Ascending aorta (tissue), 2 donors: ENCODE results near the gene FAM180A. TPM values are rescaled to one million over a fixed set of nuclear protein-coding genes. Genes with fewer than 3 reads are reported as not detected.

ENCODE experiments used
- DNase-seq, 2 donors: peaks; one replicate each; pipeline ENCODE4 v3.0.0-alpha.2; 2019; ENCODE audit warnings: low spot score in 2 of 2
- H3K27ac ChIP-seq, 2 donors: fragments of 200-600 bp; sonication (generic); one replicate each; pipeline ENCODE4 v1.5.1; 2016 to 2017; ENCODE audit warnings: mild to moderate bottlenecking in 1 of 2
- H3K27me3 ChIP-seq: fragments of 200-600 bp; sonication (generic); one replicate; pipeline ENCODE4 v1.5.1; 2017
- H3K36me3 ChIP-seq, 2 donors: fragments of 200-600 bp; sonication (generic); one replicate each; pipeline ENCODE4 v1.5.1; 2016
- H3K4me1 ChIP-seq, 2 donors: fragments of 200-600 bp; sonication (generic); one replicate each; pipeline ENCODE4 v1.5.1; 2016 to 2017; ENCODE audit warnings: mild to moderate bottlenecking in 1 of 2
- H3K4me3 ChIP-seq, 2 donors: fragments of 200-600 bp; sonication (generic); one replicate each; pipeline ENCODE4 v1.5.1; 2016 to 2017; ENCODE audit warnings: mild to moderate bottlenecking in 1 of 2
- H3K9me3 ChIP-seq, 2 donors: fragments of 200-600 bp; sonication (generic); one replicate each; pipeline ENCODE4 v1.5.1; 2016
- intact Hi-C: fragments of 100-400 bp; cut with DNase I; formaldehyde crosslinking; loops from one replicate; pipeline ENCODE4 v1.15.1; 2023
- total RNA-seq: library from RNA; depleted of rRNA; stranded (reverse); fragments of >200 nt; gene quantifications from one replicate; pipeline ENCODE4 v1.1.0, GENCODE V29; 2016
- TF ChIP-seq, protein P1 (sequence below), 3 experiments: fragments of 200-600 bp in 2 of 3; fragments of 450-650 bp in 1 of 3; sonication (generic) in 2 of 3; IDR thresholded peaks; one replicate each; pipeline ENCODE4 v1.5.1; 2016 to 2019; ENCODE audit warnings: antibody characterized with exemption in 3 of 3, mild to moderate bottlenecking in 1 of 3, moderate library complexity in 1 of 3

FAM180A gene
- total RNA-seq, 1 donor from 2014 or later = 121 TPM

DNA sequence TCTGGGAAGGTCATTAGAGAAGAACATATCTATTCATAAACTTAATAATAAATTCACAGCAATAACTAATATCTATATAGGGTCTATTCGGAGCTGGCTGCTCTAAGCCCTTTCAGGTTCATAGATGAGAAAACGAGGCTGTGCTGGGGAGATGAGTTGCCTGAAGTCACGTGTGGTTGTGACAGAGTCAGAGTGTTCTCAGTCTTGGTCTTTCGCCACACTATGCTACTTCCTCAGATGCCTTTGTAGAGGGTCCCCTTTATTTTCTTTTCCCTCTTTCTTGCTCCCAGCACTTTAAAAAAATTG is 43.7 kb upstream of the FAM180A start:
- intact Hi-C loops = loop anchor here (10.0 kb wide), 1 partner anchor 78 kb away; no protein-coding TSS in a partner anchor
- H3K9me3 ChIP-seq = no peaks in the 10 kb centered on the region
- H3K36me3 ChIP-seq = no peaks in the 10 kb centered on the region
- no peak overlapping the region for H3K27ac ChIP-seq
- TF ChIP-seq, protein P1, sequence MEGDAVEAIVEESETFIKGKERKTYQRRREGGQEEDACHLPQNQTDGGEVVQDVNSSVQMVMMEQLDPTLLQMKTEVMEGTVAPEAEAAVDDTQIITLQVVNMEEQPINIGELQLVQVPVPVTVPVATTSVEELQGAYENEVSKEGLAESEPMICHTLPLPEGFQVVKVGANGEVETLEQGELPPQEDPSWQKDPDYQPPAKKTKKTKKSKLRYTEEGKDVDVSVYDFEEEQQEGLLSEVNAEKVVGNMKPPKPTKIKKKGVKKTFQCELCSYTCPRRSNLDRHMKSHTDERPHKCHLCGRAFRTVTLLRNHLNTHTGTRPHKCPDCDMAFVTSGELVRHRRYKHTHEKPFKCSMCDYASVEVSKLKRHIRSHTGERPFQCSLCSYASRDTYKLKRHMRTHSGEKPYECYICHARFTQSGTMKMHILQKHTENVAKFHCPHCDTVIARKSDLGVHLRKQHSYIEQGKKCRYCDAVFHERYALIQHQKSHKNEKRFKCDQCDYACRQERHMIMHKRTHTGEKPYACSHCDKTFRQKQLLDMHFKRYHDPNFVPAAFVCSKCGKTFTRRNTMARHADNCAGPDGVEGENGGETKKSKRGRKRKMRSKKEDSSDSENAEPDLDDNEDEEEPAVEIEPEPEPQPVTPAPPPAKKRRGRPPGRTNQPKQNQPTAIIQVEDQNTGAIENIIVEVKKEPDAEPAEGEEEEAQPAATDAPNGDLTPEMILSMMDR (IDR thresholded peaks at IDR 0.05) = no peak
- no peaks in the 10 kb centered on the region for H3K27me3 ChIP-seq
- peaks cover 4 to 20% of the 10 kb centered on the region in 2 donors for H3K4me1 ChIP-seq
- no peak for DNase-seq
- H3K4me3 ChIP-seq = no peak overlapping the region

DNA sequence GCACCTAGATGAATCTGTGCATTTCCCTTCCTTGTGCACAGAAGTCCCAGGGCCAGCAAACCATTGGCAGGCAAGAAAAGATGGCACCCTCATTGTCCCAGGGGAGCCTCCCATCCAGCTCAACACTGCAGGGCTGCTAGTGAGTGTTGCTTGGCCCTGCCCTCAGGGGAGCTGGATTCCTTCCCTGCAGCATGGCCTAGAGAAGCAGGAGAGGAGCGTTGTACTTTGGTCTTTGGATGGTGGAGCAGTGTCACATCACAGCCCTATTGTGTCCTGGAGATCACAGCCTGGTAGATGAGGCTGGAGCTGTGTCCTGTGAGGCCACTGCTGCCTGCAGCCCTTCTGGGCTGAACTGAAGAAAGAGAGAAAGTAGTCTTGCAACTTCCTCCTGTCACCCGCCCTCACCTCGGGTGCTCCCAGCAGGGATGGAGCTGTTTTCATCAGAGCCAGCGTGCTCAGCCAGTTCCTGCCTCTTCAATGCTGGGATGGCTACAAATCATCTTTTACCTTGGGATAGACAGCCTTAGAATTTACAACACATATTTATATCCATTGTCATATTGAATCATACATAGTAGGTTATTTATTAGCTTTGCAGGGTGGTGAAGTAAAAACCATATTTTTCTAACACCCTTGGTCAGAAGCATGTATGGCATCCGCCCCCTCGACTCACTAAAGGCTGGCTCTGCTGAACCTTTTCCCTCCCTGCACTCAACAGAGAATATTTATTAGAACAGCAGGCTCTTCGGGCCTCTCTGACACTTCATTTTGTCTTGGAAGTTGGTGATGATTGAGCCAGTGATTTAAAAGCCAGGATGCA is 43.1 kb upstream of the FAM180A start:
- no peak overlapping the region for H3K4me3 ChIP-seq
- H3K4me1 ChIP-seq = peaks cover 4 to 17% of the 10 kb centered on the region in 2 donors
- no peaks in the 10 kb centered on the region for H3K9me3 ChIP-seq
- H3K36me3 ChIP-seq = no peaks in the 10 kb centered on the region
- TF ChIP-seq, protein P1 (IDR thresholded peaks at IDR 0.05) = no peak
- DNase-seq = peak in 1 of 2 donors; percentile 38
- no peak overlapping the region for H3K27ac ChIP-seq
- intact Hi-C loops = loop anchor here (10.0 kb wide), 1 partner anchor 77 kb away; no protein-coding TSS in a partner anchor
- no peaks in the 10 kb centered on the region for H3K27me3 ChIP-seq

DNA sequence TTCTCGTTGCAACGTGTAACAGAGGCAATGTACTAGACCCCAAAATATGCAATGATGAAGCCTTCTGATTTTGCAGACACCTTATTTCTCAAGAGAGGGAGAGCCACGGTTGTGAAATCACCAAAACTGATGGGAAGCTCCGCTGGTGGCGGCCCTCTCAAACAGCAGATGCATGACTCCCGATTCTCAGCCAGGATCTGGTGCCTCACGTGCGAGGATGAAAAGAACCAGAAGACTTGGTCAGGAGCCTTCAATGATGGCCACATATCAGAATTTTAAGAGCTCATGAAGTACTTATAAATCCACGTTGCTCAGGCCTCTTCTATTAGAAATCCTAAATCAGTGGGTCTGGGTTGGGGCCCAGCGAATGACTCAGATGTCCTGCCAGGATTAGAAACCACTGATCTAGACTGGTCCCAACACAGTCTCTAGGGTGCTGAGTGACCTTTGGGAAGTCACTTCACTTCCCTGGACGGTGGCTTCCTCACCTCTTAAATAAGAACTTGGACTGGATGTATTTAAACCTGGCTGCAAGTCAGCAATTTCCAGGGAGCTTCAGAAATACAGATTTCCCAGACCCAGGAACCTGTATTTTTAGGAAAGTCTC is 41.9 kb upstream of the FAM180A start:
- no peaks in the 10 kb centered on the region for H3K27me3 ChIP-seq
- TF ChIP-seq, protein P1 (IDR thresholded peaks at IDR 0.05) = no peak
- H3K4me3 ChIP-seq = no peak overlapping the region
- H3K4me1 ChIP-seq = peaks cover 4% of the 10 kb centered on the region in 2 donors
- no peak overlapping the region for H3K27ac ChIP-seq
- DNase-seq = no peak
- no peaks in the 10 kb centered on the region for H3K36me3 ChIP-seq
- intact Hi-C loops = loop anchor here (10.0 kb wide), 1 partner anchor 76 kb away; no protein-coding TSS in a partner anchor
- H3K9me3 ChIP-seq = no peaks in the 10 kb centered on the region

DNA sequence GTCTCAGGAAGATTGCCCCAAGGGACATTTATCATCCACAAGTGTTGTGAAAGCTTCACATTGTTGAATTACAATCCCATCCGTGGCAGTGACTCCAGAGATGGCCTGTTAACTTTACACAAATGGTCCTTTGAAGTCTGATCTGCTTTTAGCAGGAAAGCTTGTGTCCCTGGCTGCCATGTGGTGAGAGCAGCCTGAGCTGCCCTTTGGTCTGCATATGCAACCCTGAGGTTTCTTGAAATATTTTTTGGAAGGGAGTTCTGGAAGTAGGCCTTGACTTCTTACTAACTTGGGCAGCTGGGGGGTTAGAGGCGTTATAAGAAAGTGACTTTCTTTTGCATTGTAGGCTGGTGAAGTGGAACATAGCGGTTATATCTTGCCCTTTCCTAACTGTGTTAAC is 41.3 kb upstream of the FAM180A start:
- H3K27me3 ChIP-seq = no peaks in the 10 kb centered on the region
- intact Hi-C loops = loop anchor here (10.0 kb wide), 1 partner anchor 75 kb away; no protein-coding TSS in a partner anchor
- no peak for DNase-seq

DNA sequence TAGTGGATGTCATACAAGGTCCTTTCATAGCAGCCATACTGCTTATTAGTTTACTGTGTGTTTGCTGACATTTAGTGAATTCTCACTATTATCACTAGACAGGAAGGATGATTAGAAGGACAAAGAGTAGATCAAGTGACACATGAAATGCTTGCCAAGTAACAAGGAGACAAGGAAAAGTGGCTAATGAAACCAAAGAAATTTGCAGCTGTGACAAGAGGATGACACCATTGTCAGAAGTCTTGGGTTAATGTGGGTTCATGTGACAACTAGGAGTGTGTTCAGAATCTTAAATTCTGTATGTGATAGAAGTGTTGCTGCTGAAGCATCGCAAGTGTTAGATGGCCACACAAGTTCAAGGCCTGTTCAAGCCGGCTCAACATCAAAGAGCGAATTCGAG is 40.8 kb upstream of the FAM180A start:
- H3K9me3 ChIP-seq = no peaks in the 10 kb centered on the region
- H3K27ac ChIP-seq = no peak overlapping the region
- no peak overlapping the region for H3K4me3 ChIP-seq
- H3K27me3 ChIP-seq = no peaks in the 10 kb centered on the region
- DNase-seq = no peak
- no peaks in the 10 kb centered on the region for H3K36me3 ChIP-seq
- TF ChIP-seq, protein P1 (IDR thresholded peaks at IDR 0.05) = no peak
- H3K4me1 ChIP-seq = no peaks in the 10 kb centered on the region
- intact Hi-C loops = no loop called here

More for the DNA sequence above, 41.3 kb upstream of the FAM180A start:
- H3K4me1 ChIP-seq = no peaks in the 10 kb centered on the region
- TF ChIP-seq, protein P1 (IDR thresholded peaks at IDR 0.05) = no peak
- H3K9me3 ChIP-seq = no peaks in the 10 kb centered on the region
- no peak overlapping the region for H3K27ac ChIP-seq
- no peak overlapping the region for H3K4me3 ChIP-seq
- no peaks in the 10 kb centered on the region for H3K36me3 ChIP-seq
